Measurements from ENCODE around the gene ARFGAP3. TPM values are rescaled to one million over a fixed set of nuclear protein-coding genes. Genes with fewer than 3 reads are reported as not detected.

Gene ARFGAP3
- polyA plus RNA-seq (2013, experiment 1 of 2; ENCODE audit: insufficient read length), result 60.1 TPM
- polyA plus RNA-seq (2013, experiment 2 of 2; ENCODE audit: insufficient read length), result 57.8 TPM

GRCh38 chr22:42856865-42857704, at the start of gene ARFGAP3:
ARFGAP3 (minus strand) TSS chr22:42857273; CDS start chr22:42857182, 91 bp downstream.
- peak; percentile 93 for DNase-seq

GRCh38 chr22:42905702-42906183, 48.7 kb upstream of the ARFGAP3 start:
- DNase-seq, result no peak

GRCh38 chr22:42905217-42905616, 48.1 kb upstream of the ARFGAP3 start:
- no peak for DNase-seq

GRCh38 chr22:42904050-42904449, 47.0 kb upstream of the ARFGAP3 start:
- no peak for DNase-seq

GRCh38 chr22:42902875-42903510, 45.9 kb upstream of the ARFGAP3 start:
- peak; percentile 76 for DNase-seq

- no peak for DNase-seq
Measured at GRCh38 chr22:42901790-42902508, 44.9 kb upstream of the ARFGAP3 start.

- no peak for DNase-seq
Measured at GRCh38 chr22:42897960-42898359, 40.9 kb upstream of the ARFGAP3 start.

- DNase-seq, result no peak
Measured at GRCh38 chr22:42895541-42895981, 38.5 kb upstream of the ARFGAP3 start.

- peak; percentile 17 for DNase-seq
Measured at GRCh38 chr22:42895087-42895486, 38.0 kb upstream of the ARFGAP3 start.

GRCh38 chr22:42893371-42894150, 36.5 kb upstream of the ARFGAP3 start:
- no peak for DNase-seq

GRCh38 chr22:42892571-42893316, 35.7 kb upstream of the ARFGAP3 start:
- no peak for DNase-seq

GRCh38 chr22:42892156-42892555, 35.1 kb upstream of the ARFGAP3 start:
- no peak for DNase-seq

GRCh38 chr22:42891696-42892095, 34.6 kb upstream of the ARFGAP3 start:
- DNase-seq, result no peak

GRCh38 chr22:42891008-42891407, 33.9 kb upstream of the ARFGAP3 start:
- no peak for DNase-seq

- DNase-seq, result no peak
Measured at GRCh38 chr22:42889304-42889703, 32.2 kb upstream of the ARFGAP3 start.

GRCh38 chr22:42887523-42888507, 30.7 kb upstream of the ARFGAP3 start:
- DNase-seq, result no peak

GRCh38 chr22:42887120-42887519, 30.0 kb upstream of the ARFGAP3 start:
- DNase-seq, result no peak

- no peak for DNase-seq
Measured at GRCh38 chr22:42885446-42885845, 28.4 kb upstream of the ARFGAP3 start.

- DNase-seq, result no peak
Measured at GRCh38 chr22:42884616-42885375, 27.7 kb upstream of the ARFGAP3 start.

All from fibroblast of skin of abdomen (primary cell).